GM08714 (cell line): Measurements from ENCODE around the gene SH3RF2.

Source experiments
- H3K4me3 ChIP-seq: fragments of 200-500 bp; sonication (Bioruptor generic); 2 replicates; pipeline ENCODE4 v1.5.1; 2014; ENCODE audit warnings: mild to moderate bottlenecking, low read length, inconsistent platforms
- ZNF274 ChIP-seq: IDR thresholded peaks from 2 replicates; pipeline ENCODE4 v1.6.1; 2012; ENCODE audit warnings: mild to moderate bottlenecking, low read depth, low read length

SH3RF2 gene

DNA sequence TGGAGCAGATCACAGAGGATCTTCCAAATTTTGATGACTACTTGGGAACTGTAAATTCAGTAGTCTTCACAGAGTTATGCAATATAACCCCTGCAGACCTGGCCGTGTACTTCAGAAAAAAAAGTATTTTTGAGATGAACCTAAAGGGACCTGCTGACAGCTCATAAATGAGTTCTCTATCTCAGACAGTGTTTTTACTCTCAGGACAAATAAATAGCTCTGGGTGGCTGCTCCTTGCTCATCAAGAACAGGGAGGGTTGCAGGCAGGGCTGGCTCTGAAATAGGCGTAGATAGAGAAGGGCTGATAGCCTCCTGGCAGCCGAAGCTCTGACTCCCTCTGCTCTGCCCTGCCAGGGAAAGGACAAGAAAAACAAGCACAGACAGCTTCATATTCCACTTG is 104.1 kb downstream of the SH3RF2 start:
- TF ChIP-seq ZNF274 = no peak

DNA sequence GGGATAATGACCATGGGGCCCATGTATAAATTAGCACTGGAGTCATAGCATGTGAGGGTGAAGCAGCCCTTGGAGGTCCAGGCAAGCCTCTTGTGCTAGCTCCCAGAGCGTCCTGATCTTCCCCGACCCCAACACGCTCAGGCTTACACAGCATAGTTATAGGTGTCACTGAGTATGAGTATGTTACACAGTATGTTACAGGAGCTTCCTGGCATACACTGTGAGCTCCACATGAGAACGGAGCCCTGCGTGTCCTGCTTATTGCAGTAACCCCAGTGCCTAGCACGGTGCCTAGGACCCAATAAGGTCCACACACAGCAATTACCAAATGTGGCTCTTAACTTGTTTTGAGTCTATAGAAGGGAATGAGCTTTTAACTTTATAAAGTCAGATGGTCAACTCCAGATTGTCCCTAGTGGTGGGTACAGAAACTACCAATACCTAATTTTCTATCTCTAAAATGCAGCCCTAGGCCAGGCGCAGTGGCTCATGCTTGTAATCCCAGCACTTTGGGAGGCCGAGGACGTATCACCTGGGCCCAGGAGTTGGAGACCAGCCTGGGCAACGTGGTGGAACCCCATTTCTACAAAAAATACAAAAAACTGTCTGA is 104.9 kb downstream of the SH3RF2 start:
- no peak for TF ChIP-seq ZNF274
- H3K4me3 ChIP-seq = no peak overlapping the region

More for the DNA sequence above, 104.1 kb downstream of the SH3RF2 start:
- H3K4me3 ChIP-seq = no peak overlapping the region

DNA sequence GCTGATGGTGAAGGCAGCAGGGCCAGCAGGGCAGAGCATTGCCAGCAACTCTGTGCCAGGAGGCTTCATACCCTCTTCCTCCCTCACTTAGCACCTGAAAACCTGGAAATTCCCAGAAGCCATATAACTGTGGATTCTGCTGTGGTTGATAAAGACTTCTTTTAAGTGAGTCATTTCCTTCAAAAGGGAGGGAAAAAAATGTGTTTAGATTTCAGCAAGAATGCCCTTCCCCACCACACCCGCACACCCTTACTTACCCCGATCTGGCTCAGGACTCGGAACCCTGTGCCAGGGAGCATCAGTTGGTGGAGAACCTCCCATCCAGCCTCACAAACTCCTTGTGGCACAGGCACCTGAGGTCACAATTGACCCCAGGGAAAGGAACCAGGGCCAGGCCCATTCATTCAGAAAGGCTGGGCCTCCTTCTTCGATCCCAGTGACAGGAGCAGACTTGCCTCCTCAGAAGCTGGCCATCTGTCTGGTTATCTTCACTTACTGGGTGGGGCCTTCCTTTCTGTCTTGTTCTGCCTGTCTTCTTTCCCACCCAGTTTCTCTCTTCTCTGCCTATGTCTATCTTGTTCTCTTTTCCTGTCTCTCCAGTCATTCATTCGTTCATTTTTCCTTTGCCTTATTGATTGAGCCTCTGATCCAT is 106.4 kb downstream of the SH3RF2 start:
- no peak overlapping the region for H3K4me3 ChIP-seq
- no peak for TF ChIP-seq ZNF274

DNA sequence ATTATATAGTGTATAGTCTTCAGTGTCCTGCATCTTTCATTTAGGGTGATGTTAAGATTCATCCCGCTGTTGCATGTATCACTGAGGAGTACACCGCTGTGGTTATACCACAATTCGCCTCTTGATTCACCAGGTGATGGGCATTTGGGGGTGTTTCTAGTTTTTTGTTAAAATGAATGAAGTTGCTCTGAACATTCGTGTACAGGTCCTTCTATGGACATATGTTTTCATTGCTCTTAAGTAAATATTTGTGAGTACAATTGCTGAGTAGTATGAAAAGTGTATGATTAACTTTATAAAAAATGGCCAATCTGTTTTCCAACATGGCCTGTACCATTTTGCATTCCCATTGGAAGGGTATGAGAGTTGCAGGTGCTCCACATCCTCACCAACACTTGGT is 107.3 kb downstream of the SH3RF2 start:
- no peak for TF ChIP-seq ZNF274
- H3K4me3 ChIP-seq = no peak overlapping the region

DNA sequence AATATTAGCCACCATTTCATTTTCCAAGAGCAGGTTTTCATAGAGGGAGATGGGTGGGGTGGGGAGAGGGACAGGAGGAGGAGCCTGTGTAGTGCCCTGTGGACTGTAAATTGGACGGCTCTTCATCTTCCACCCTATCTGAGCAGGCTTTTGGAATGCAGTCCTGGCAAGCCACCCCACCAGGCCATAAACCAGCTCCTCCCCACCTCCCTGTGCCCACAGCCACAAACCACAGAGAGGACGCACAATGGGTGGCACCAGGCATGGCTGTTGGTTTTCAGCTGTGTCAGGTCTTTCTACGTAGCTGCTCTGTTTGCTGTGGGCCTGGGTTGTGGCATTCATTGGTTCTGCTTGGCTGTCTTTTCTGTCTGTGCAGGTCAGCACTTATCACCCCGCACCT is 111.0 kb downstream of the SH3RF2 start:
- TF ChIP-seq ZNF274 = no peak

DNA sequence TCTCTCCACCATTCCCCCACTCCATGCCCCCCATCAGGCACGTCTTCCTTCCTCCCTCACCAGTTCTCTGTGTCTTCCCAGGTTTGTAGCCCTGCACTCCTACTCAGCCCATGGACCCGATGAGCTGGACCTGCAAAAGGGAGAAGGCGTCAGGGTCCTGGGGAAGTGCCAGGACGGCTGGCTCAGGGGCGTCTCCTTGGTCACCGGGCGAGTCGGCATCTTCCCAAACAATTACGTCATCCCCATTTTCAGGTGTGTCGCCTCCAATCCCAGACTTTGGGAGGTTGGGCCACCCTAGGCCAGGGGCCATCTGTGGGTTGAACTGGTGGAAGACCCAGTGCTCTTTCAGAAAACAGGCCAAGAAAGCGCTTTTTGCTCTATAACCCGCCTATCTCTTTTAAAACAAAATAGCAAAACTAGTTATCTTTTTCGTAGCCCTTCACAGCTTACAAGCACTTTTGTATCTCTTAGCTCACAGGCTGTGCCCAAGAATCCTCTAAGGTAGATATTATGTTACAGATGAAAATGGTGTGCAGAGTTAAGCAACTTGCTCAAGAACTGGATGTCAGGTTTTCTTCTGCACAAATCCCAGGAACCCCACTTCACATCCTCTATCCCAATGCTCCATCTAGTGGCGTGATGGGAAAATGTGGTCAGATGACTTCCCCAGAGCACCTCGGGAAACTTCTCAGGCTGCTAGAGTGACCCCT is 112.8 kb downstream of the SH3RF2 start:
- no peak for TF ChIP-seq ZNF274
- H3K4me3 ChIP-seq = no peak overlapping the region

More for the DNA sequence above, 111.0 kb downstream of the SH3RF2 start:
- no peak overlapping the region for H3K4me3 ChIP-seq

DNA sequence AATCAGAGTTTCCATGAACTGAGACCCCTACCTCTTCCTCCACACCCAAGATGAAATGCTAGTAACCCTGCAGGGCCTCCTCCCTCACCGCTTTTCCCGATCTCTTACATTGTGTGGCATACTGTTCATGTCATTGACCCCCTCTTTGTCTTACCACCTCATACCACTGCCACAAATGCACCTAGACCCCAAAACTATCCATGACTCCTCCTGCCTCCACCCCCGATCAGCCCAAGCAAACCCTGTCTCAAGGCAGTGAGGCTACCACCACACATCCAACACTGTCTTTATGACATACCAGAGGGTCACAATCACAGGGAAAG is 113.3 kb downstream of the SH3RF2 start:
- no peak overlapping the region for H3K4me3 ChIP-seq
- no peak for TF ChIP-seq ZNF274

DNA sequence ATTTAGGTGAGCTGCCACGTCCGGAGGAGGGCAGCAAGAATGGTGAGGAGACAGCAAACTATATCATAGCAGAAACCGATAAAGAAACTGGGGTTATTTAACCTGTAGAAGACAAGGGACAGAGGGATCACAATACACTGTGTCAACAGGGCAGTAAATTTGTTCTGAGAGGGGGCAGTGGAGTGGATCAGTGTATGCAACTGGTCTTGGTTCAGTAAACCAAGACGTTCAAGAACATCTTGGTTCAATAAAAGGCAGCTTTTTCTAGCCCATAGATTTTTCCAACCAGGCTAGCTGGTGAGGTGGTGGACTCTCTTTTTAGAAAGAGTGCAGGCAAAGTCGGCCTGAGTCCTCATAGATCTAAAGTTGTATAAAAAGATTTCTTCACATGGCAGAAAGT is 113.7 kb downstream of the SH3RF2 start:
- no peak for TF ChIP-seq ZNF274
- no peak overlapping the region for H3K4me3 ChIP-seq

DNA sequence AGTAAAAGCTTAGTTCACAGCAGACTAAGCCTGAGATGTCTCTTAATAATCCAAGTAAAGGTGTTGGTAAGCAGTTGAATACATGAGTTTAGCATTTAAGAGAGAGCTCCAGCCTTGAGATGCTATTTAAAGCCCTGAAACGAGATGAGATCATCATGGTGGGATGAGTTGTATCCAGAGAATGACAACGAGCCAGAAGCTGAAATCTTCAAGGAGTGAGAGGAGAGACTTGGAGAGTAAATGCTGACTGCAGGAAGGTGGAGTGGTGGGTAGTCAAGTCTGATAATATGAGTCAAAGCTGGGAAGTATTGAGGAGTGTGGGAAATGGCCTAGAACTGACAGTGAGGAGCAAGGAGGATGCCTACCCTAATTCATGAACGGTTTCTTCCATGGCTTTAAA is 115.3 kb downstream of the SH3RF2 start:
- TF ChIP-seq ZNF274 = no peak
- no peak overlapping the region for H3K4me3 ChIP-seq

DNA sequence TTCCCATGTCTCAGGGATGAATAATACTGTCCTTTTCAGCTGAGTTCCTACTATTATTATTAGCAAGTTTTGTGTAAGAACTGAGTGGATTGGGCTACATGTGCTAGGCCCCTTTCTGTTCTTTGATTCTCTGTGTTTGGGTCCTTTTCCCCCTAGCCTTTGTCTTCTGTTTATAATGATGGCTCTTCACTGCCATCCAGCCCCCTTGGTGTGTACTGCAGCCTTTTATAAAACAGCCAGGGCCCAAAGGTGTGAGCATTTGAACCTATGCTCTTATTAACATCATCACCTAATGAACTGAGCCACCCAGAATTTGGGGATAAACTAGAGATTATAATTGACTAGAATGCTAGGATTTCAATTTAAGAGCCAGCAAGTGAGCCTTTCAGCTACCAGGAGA is 116.4 kb downstream of the SH3RF2 start:
- no peak for TF ChIP-seq ZNF274

DNA sequence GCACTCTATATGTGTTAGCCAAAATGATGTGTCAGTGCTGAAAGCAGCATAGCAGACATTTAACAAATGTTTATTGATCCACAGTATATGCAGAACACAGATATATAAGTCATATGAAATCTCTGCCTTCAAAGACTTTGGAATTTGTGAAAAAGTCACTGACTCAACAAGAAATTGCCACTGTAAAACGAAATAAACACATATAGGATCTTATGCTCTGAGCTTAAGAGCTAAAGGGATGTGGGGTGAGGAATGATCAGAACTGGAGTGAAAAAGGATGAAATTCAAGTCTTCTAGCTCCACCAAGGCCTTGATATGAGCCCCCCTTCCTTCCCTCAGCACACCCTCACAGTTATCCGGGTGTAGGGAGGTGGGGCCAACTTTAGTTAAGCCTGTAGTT is 119.1 kb downstream of the SH3RF2 start:
- no peak for TF ChIP-seq ZNF274
- H3K4me3 ChIP-seq = no peak overlapping the region

More for the DNA sequence above, 116.4 kb downstream of the SH3RF2 start:
- no peak overlapping the region for H3K4me3 ChIP-seq

DNA sequence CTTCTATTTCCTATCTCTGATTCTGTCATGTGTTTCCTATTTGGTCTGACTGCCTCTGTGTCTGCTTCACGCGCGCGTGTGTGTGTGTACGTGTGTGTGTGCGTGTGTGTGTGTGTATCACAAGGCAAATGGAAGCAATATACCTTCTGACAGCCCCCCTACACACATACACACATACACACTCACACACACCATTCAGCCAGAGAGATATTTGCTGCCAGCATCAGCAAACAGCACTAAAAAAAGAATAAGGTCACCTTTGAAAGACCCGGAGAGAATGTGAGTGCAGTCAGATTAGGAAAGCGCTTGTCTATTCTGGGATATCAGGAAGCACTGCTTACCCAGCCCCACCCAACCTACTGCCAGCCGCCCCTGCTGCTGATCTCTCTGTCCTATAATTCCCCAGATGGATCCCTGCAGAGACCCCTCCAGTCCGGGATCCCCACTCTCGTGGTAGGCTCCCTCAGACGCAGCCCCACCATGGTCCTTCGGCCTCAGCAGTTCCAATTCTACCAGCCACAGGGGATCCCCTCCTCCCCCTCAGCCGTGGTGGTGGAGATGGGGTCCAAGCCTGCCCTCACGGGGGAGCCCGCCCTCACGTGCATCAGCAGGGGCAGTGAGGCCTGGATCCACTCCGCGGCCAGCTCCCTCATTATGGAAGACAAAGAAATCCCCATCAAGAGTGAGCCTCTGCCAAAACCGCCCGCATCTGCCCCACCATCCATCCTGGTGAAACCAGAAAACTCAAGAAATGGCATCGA is 123.3 kb downstream of the SH3RF2 start:
- H3K4me3 ChIP-seq = no peak overlapping the region
- no peak for TF ChIP-seq ZNF274

DNA sequence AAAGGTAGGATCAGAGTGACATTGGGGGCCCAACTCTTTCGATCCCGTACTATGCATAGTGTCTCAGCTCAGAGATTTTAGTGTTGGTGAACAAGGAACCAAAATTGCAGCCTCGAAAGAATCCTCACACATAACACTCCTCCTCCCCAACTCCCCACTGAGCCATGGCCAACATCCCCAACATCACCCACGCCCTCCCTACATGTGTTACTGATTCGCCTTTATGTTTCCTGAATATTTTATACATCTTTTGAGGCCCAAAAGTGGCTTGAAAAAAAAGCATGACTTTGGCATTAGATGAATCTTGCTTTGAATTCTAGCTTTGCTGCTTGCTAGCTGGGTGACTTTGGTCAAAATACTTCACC is 123.8 kb downstream of the SH3RF2 start:
- TF ChIP-seq ZNF274 = no peak
- no peak overlapping the region for H3K4me3 ChIP-seq

DNA sequence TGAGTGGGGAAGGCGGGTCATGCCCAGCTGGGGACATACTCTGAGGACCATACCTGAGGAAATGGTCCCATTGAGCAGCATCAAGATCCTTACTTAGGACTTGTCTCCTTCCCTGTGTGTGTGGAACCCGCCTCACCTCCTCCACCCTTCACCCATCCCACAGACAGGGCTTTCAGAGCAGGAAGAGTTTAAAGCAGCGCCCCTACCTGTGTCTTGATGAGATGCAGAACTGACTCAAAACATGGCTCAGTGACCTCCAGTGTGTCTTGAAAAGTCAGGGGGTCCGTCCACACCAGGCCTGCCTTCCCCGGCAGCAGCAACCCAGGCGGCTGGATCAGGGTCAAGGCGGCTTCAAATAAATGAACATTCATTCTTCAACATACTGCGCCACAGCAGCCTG is 130.6 kb downstream of the SH3RF2 start:
- TF ChIP-seq ZNF274 = no peak
- H3K4me3 ChIP-seq = no peak overlapping the region

DNA sequence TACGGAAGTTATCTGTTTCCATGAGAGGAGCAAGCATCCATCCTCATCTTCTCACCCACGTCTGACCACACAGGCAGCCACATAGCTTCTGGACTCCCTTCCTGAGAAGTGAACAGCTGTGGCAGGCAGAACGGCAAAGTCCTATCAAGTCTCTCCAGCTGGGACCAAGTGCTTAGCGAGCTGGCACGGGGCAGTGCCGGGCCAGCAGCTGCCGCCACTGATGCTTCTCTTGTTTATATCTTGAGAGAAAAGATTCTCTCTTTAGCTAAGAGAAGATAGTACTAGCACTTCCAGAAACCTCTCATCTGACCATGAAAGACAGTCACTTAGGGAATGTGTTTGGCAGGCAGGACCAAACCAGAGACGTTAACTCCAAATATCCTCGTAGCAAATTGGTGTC is 131.8 kb downstream of the SH3RF2 start:
- no peak overlapping the region for H3K4me3 ChIP-seq
- no peak for TF ChIP-seq ZNF274
